Stimulated activated effector memory CD8-positive, alpha-beta T cell treated with anti-CD3 and anti-CD28 coated beads, Interleukin-12 subunit alpha, Interleukin-12 subunit beta, amount 100 ng/mL, for 72 hours (primary cell): Measurements from ENCODE around the gene CARHSP1.
A peak's percentile ranks its signal among the peaks of the same experiment; 100 is the strongest.

Experiments used
- ATAC-seq: fragments of 150-1000 bp; cut with Tn5 transposase; 2 replicates; pipeline ENCODE4 v1.10.0; 2021
- DNase-seq, 2 donors: peaks; one replicate each; pipeline ENCODE4 v3.0.0; 2021 to 2022; ENCODE audit warnings: low spot score in 2 of 2
- H3K27ac Mint-ChIP-seq: one replicate; pipeline ENCODE4 v1.8.0; 2022; ENCODE audit warnings: mild to moderate bottlenecking, mixed read lengths
- H3K36me3 Mint-ChIP-seq: one replicate; pipeline ENCODE4 v1.8.0; 2022; ENCODE audit warnings: mild to moderate bottlenecking, mixed read lengths
- H3K4me1 Mint-ChIP-seq: one replicate; pipeline ENCODE4 v1.8.0; 2022; ENCODE audit warnings: mixed read lengths
- H3K4me3 Mint-ChIP-seq: one replicate; pipeline ENCODE4 v1.8.0; 2022; ENCODE audit warnings: mild to moderate bottlenecking, mixed read lengths
- H3K9me3 Mint-ChIP-seq: one replicate; pipeline ENCODE4 v1.8.0; 2022; ENCODE audit warnings: mixed read lengths

CARHSP1 gene

DNA sequence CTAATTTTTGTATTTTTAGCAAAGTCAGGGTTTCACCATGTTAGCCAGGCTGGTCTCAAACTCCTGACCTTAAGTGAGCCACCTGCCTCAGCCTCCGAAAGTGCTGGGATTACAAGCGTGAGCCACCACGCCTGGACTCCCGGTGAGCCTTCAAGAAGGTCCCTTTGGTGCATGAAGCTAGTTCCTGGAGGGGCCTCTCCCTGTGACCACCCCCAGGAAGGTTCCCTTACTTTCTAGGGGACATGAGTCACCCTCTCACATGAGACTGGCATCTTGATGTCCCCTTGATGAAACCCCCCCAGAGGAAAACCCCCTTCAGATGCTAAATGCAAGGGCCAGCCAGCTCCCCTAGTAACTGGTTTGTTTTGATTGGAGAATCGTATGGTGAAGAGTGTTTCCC is 12.8 kb downstream of the CARHSP1 start:
- DNase-seq (no peak), ATAC-seq (no peak)
- H3K4me1 Mint-ChIP-seq: peaks cover 19% of the 10 kb centered on the region
- H3K4me3 Mint-ChIP-seq: no peak overlapping the region
- H3K9me3 Mint-ChIP-seq: no peaks in the 10 kb centered on the region
- peak overlapping the region; percentile 81 for H3K27ac Mint-ChIP-seq
- H3K36me3 Mint-ChIP-seq: peaks cover 98% of the 10 kb centered on the region

DNA sequence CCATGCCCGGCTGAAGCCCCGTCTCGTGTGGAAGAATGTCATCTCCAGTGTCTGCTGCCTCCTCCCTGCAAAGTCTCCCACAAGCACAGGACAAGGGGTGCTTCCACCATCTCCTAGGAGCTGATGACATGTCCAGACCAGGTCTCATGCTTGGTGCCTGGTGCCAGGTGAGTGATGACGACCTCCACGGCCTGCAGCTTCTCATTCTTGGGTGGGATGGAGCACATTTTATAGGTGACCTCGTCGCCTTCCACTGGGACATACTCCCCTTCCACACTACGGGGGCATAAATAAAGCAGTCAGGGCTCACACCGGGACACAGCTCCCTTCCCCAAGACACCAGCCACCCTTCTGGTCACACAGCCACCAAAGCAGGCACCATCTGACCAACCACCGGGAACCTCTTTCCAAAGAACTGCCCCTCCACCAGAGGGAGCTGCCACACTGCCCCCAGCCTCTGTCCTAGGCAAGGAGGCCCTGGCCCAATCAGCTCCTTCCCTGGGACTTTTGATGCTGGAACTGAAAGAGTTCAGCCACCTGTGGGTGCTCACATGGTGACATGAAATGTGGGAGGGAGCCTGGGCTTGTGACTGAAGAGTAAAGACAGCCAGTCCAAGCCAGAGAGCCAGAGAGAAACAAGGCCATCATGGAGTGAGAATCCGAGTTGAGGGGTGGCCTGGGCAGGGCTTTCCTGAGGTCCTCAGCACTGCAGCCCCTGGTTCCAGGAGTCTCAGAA is 13.6 kb downstream of the CARHSP1 start:
- no peak for ATAC-seq
- H3K9me3 Mint-ChIP-seq: no peaks in the 10 kb centered on the region
- H3K36me3 Mint-ChIP-seq: peaks cover 99% of the 10 kb centered on the region

DNA sequence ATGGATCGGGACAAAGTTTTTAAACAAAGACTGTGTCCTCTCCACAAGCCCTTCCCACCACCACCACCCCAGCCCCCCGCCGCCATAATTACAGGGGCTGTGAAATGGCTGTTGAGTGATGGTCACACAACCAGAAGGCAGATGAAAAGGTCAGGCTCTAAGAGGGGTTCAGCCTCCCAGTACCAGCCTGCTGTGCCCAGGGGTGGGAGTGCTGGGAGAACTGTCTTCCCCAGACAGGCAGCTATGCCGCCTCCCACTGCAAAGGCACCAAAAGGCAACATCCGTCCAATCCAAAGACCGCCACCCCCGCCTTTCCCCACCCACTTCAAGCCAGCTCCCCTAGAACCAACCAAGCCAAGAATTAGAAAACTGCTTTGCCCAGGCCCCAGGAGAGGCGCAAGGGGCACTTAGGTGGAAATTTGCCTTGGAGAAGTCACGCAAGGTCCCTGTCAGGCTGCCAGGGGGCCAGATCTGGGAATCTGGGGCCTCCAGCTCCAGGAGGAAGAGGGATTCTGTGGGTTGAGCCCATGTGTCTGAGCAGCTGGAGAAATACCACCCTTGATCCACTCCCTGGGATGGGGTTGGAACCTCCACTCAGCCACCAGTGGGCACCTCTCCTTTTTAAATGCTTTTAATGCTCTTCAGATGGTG is 14.4 kb downstream of the CARHSP1 start:
- no peak overlapping the region for H3K4me3 Mint-ChIP-seq
- H3K4me1 Mint-ChIP-seq: peaks cover 29% of the 10 kb centered on the region
- H3K36me3 Mint-ChIP-seq: peaks cover 100% of the 10 kb centered on the region
- no peaks in the 10 kb centered on the region for H3K9me3 Mint-ChIP-seq
- peak overlapping the region; percentile 83 for H3K27ac Mint-ChIP-seq
- ATAC-seq (no peak), DNase-seq (no peak)

More for the DNA sequence above, 13.6 kb downstream of the CARHSP1 start:
- Mint-ChIP-seq H3K4me3 (no peak overlapping the region), H3K4me1 (peaks cover 26% of the 10 kb centered on the region), H3K27ac (peak overlapping the region; percentile 83)
- DNase-seq: no peak

DNA sequence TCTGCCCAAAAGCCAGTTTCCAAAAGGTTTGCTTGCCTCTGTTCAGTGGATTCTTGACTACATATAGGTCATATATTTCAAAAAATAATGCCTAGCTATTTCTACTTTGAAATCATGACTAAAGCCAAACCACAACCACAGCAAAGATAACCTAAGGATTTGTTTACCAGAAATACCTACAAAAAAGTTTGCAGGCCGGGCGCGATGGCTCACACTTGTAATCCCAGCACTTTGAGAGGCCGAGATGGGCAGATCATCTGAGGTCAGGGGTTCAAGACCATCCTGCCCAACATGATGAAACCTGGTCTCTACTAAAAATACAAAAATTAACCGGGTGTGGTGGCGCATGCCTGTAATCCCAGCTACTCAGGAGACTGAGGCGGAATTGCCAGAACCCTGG is 15.2 kb downstream of the CARHSP1 start:
- no peak for DNase-seq
- H3K4me3 Mint-ChIP-seq: no peak overlapping the region
- H3K9me3 Mint-ChIP-seq: no peaks in the 10 kb centered on the region
- peak overlapping the region; percentile 71 for H3K27ac Mint-ChIP-seq
- peaks cover 100% of the 10 kb centered on the region for H3K36me3 Mint-ChIP-seq
- peaks cover 33% of the 10 kb centered on the region for H3K4me1 Mint-ChIP-seq
- ATAC-seq: no peak

DNA sequence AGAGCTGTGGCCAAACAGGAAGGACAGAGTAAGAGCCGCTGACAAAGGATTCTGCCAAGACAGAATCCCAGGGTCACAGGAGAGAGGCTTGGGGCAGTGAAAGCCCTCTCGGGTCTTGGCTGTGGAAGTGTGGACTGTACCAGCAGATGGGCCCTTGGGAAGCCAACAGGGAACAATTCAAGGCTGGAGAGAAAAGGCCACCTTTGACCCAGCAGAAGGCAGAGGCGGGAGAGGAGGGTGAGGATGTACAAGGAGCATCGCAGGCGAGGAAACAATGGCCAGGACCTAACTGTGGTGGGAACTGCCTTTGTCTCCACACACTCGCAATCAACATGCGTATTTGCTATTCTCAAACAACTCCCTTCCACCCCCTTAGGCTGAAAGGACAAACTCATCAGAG is 15.7 kb downstream of the CARHSP1 start:
- H3K27ac Mint-ChIP-seq: peak overlapping the region; percentile 71

DNA sequence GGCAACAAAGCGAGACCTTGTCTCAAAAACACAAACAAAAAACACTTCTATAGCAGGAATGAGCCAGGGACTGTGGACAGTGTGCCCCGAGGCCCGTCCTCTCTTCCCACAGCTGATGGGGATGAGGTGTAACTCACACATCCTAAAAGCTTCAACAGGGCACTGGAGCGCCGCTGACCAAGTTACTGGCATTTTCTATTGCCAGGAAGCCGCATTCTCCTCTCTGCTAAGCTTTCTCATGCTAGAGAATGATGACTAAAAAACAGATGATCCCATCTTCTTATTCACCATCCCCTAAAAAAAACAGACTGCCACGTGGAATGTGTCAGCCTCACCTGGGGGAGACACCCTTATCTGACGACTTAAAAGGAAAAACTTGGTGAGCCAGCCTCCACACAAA is 16.3 kb downstream of the CARHSP1 start:
- no peak for DNase-seq
- Mint-ChIP-seq H3K36me3 (peaks cover 98% of the 10 kb centered on the region), H3K4me1 (peaks cover 27% of the 10 kb centered on the region), H3K27ac (peak overlapping the region; percentile 71), H3K4me3 (no peak overlapping the region), H3K9me3 (no peaks in the 10 kb centered on the region)
- no peak for ATAC-seq

More for the DNA sequence above, 15.7 kb downstream of the CARHSP1 start:
- Mint-ChIP-seq H3K4me3 (no peak overlapping the region), H3K36me3 (peaks cover 100% of the 10 kb centered on the region), H3K4me1 (peaks cover 31% of the 10 kb centered on the region), H3K9me3 (no peaks in the 10 kb centered on the region)
- DNase-seq (no peak), ATAC-seq (no peak)

DNA sequence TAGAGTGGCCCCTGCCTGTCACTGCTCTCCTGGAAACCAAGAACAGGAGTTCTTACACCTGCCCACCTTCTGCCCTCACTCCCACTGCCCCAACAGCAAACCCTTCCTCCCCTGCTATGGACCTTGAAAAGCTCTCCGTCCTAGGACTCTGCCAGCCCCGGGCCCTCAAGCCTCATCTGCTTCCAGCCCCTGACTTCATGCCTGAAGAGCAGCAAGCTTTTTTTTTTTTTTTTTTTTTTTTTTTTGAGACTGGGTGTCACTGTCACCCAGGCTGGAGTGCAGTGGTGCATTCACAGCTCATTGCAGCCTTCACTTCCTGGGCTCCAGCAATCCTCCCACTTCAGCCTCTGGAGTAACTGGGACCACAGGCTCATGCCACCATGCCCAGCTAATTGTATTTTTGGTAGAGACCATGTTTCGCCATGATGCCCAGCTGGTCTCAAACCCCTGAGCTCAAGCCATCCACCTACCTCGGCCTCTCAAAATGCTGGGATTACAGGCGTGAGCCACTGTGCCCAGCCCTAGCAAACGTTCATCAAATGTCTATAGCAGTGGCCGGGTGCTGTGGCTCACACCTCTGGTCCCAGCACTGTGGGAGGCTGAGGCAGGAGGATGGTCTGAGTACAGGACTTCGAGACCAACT is 16.9 kb downstream of the CARHSP1 start:
- ATAC-seq (no peak), DNase-seq (no peak)
- Mint-ChIP-seq H3K4me3 (no peak overlapping the region), H3K9me3 (no peaks in the 10 kb centered on the region), H3K4me1 (peaks cover 27% of the 10 kb centered on the region), H3K36me3 (peaks cover 98% of the 10 kb centered on the region), H3K27ac (peak overlapping the region; percentile 86)

DNA sequence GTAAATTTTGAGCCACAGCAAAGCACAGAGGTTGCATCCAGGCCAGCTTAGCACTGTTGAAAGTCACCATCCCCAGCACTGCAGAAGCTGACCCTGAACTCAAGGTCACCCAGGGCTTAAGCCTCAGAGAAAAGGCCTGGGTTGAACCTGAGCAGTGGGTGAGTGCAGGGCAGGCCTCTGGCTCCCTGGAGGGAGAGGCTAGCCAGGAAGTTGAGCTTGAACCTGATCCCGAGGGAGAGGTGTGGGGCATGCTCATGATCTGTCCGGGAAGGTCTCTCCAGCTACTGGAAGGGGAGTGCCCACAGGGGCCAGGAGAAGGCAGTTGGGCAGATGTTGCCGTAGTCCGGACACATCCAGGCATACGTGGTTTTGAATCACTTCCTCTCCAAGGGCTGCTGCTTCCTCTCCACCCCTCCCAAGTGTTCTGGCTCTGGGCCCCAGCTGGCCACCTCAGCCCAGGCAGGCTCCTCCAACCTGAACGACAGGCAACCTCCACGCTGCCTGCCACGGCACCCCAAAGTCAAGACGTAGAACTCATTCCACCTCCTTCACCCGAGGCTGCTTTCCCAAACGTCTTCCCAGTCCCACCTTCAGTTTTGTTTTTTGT is 18.4 kb downstream of the CARHSP1 start:
- DNase-seq (no peak), ATAC-seq (peak; percentile 46)
- Mint-ChIP-seq H3K27ac (peak overlapping the region; percentile 85), H3K36me3 (peaks cover 96% of the 10 kb centered on the region), H3K9me3 (no peaks in the 10 kb centered on the region), H3K4me3 (no peak overlapping the region), H3K4me1 (peaks cover 28% of the 10 kb centered on the region)

DNA sequence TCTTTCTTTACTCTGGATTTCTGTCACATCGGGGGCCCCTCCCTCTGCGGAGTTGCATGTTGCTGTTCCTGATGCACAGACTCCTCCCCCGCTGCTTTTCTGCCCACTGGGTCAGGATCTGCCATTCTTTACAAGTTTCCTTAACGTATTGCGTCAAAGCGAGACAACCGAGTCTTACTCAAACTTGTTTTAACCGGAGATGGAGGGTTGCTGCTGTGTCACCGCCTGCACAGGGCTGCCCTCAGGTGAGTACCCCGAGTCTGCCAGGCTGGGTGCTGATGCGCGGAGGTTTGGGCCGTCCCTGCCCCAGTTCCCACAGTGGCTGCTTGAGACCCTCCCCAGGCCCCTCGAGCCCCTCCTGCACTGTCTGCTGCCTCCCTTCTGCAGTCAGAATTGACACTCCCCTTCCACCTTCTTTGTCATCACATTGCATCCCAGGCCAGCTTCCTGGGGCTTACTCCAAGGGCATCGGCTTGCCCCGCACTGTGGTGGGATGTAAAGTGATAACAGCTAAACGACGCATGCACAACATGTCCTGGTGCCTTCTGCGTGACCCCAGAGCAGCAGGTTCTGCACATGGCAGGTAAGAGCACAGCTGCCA is 19.3 kb downstream of the CARHSP1 start:
- Mint-ChIP-seq H3K36me3 (peaks cover 96% of the 10 kb centered on the region), H3K9me3 (no peaks in the 10 kb centered on the region), H3K4me3 (no peak overlapping the region), H3K27ac (peak overlapping the region; percentile 85), H3K4me1 (peaks cover 31% of the 10 kb centered on the region)
- DNase-seq (no peak), ATAC-seq (no peak)

DNA sequence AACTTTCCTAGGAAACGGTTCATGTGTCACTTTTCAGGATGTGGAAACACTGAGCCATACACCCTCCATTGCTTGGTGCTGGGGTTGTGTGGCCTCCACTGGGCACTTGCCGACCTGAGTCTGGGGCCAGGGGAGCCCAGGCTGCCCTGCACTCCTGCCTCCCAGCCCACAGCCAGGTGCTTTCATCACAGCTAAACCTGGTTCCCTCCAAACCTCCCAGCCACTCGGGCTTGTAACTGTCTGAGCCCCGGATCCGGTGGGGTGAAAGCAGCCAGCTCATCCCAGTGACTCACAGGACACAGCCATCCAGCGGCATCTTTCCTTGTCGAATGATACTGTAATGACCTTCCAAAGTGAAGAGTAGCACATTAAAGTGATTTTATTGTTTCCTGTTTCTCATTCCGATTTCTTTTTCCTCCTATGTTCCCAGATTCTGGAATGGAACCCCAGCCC is 19.8 kb downstream of the CARHSP1 start:
- Mint-ChIP-seq H3K4me3 (no peak overlapping the region), H3K36me3 (peaks cover 96% of the 10 kb centered on the region), H3K9me3 (no peaks in the 10 kb centered on the region), H3K4me1 (peaks cover 36% of the 10 kb centered on the region), H3K27ac (peak overlapping the region; percentile 85)
- ATAC-seq: no peak
- DNase-seq: no peak

DNA sequence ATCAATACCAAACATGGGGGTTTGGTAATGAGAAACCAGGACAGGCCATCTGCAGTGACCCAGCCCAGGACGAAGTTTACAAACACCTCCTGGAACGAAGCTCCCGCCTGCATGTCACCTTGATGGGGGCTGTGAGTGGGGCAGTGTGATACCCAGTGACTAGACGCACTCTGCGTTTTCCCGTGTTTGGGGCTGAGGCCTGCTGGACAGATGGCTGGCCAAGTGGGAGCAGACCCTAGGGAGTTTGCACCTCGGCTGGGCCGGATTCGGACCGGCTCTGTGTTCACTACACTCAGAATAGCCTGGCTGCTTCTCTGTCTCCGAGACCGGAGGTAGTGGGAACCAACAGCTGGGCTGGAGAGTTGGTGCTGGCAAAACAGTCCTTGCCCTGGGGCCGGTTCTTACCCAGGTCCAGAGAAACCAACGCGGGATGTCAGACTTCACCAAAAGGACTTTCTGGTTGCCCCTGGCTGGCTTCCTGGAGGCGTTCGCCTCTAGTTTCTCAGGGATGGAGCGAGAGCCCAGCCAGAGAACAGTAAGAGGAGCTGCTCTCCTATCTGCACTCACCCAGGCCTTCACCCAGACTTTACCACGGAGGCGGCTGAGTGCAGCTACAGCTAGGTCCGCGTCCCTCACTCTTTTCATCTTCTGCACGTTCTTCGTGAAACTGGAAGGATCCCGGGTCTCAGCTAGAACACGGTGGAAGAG is 20.4 kb downstream of the CARHSP1 start:
- Mint-ChIP-seq H3K27ac (peak overlapping the region; percentile 85), H3K4me3 (no peak overlapping the region), H3K9me3 (no peaks in the 10 kb centered on the region), H3K36me3 (peaks cover 92% of the 10 kb centered on the region), H3K4me1 (peaks cover 42% of the 10 kb centered on the region)
- DNase-seq (no peak), ATAC-seq (no peak)

DNA sequence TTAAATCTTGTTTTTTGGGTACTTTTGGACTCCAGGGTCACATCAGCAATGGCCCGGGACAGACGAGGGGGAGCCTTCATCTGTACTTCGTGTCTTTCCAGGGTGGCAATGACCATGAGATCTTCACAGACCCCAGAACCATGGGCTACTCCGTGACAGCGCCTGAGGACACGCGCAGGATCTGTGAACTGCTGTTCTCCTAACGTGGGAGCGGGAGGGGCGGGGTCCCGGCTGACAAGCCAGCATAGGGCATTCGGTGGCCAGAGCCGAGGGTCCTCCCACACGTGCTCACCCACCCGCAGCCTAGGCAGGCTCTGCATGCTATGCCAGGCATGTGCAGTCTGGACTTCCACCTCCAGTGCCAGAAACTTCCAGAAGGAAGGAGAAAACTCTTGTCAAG is 21.2 kb downstream of the CARHSP1 start:
- Mint-ChIP-seq H3K4me3 (no peak overlapping the region), H3K9me3 (no peaks in the 10 kb centered on the region), H3K27ac (no peak overlapping the region), H3K4me1 (peaks cover 48% of the 10 kb centered on the region), H3K36me3 (peaks cover 85% of the 10 kb centered on the region)
- DNase-seq (no peak), ATAC-seq (no peak)

DNA sequence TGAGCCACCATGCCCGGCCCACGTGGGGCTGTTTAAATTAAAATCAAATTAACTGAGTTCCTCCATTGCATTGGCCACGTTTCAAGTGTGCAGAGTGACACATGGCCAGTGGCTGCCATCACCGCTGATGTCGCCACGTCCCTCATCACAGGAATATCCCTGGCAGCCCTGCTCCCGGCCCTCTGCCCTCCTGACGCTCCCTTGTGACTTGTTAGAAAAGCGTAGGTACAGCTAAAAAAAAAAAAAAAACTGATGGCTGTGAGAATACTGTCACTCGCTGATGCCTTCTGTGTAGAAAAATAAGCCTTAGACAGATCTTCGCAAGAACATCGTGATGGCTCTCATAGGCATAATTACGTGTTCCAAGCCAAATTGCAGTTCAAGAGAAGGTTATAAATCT is 21.7 kb downstream of the CARHSP1 start:
- DNase-seq: no peak
- ATAC-seq: no peak
- peaks cover 82% of the 10 kb centered on the region for H3K36me3 Mint-ChIP-seq
- no peak overlapping the region for H3K27ac Mint-ChIP-seq
- no peaks in the 10 kb centered on the region for H3K9me3 Mint-ChIP-seq
- H3K4me3 Mint-ChIP-seq: no peak overlapping the region
- H3K4me1 Mint-ChIP-seq: peaks cover 52% of the 10 kb centered on the region

DNA sequence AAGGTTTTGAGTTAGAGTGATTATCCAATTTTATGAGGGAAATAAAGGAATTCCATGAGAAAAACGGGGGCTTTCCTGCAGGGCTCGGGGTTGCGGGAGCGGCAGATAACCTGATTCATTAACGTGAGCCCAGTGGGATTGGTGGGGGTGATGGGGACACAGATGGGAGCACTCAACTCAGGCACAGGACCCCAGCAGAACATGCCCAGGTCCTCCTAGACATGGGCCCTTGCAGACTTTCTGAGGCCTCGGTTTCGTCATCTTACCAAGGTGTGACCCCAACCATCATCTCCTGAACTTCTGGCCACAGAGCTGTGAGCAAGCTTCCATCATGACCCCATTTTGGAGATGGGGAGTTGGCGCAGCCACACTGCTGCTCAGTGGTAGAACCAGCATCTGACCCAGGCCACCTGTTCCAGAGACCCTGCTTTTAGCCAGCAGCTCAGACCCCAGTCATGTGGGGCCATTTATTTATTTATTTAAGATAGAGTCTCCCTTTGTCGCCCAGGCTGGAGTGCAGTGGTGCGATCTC is 22.3 kb downstream of the CARHSP1 start:
- H3K4me1 Mint-ChIP-seq: peaks cover 57% of the 10 kb centered on the region
- peaks cover 77% of the 10 kb centered on the region for H3K36me3 Mint-ChIP-seq
- no peaks in the 10 kb centered on the region for H3K9me3 Mint-ChIP-seq
- no peak overlapping the region for H3K27ac Mint-ChIP-seq
- ATAC-seq: no peak
- H3K4me3 Mint-ChIP-seq: no peak overlapping the region
- no peak for DNase-seq
